ENCODE data around the gene TNRC6C.
"Not testable (repeated sequence)": the region's sequence is repeated elsewhere in the genome, so short reads cannot be mapped to it uniquely, and the experiment has no call there.

Gene TNRC6C

GRCh38 chr17:78075545-78075944 lies 117.0 kb downstream of the TNRC6C start:
- Mint-ChIP-seq H3K4me1 (ENCODE audit: low read depth) (no peaks in the 10 kb centered on the region), H3K27ac (peak overlapping the region; percentile 28), H3K4me3 (no peak overlapping the region), H3K36me3 (peaks cover 2% of the 10 kb centered on the region), H3K9me3 (ENCODE audit: low read depth) (no peaks in the 10 kb centered on the region), H3K27me3 (no peaks in the 10 kb centered on the region)

DNA sequence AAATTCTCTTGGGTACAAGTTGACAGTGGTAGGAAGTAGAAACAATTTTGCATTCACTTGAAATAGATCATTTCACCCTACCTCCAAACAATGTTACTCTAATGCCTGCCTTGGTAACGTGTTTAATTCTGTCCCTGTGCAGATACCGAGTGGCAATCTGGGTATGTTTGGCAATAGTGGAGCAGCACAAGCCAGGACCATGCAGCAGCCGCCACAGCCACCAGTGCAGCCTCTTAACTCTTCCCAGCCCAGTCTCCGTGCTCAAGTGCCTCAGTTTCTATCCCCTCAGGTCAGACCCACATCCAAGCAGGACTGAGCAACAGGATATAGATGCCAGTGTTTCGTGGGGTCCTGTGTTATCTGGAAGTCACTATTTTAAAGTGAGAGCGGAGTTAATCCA lies 120.8 kb downstream of the TNRC6C start:
- Mint-ChIP-seq H3K27me3 (no peaks in the 10 kb centered on the region), H3K4me1 (ENCODE audit: low read depth) (no peaks in the 10 kb centered on the region), H3K9me3 (ENCODE audit: low read depth) (no peaks in the 10 kb centered on the region), H3K4me3 (no peak overlapping the region), H3K36me3 (no peaks in the 10 kb centered on the region), H3K27ac (peak overlapping the region; percentile 41)

GRCh38 chr17:78081551-78081950 lies 123.0 kb downstream of the TNRC6C start:
- H3K9me3 Mint-ChIP-seq (ENCODE audit: low read depth): no peaks in the 10 kb centered on the region
- no peaks in the 10 kb centered on the region for H3K4me1 Mint-ChIP-seq (ENCODE audit: low read depth)
- peak overlapping the region; percentile 34 for H3K27ac Mint-ChIP-seq
- no peaks in the 10 kb centered on the region for H3K36me3 Mint-ChIP-seq
- H3K27me3 Mint-ChIP-seq: no peaks in the 10 kb centered on the region
- H3K4me3 Mint-ChIP-seq: no peak overlapping the region

- H3K9me3 Mint-ChIP-seq (ENCODE audit: low read depth); H3K27me3 Mint-ChIP-seq; H3K4me1 Mint-ChIP-seq (ENCODE audit: low read depth); H3K4me3 Mint-ChIP-seq; H3K36me3 Mint-ChIP-seq: not testable (repeated sequence)
- peak overlapping the region; percentile 34 for H3K27ac Mint-ChIP-seq
Measured at GRCh38 chr17:78082355-78082872, 123.9 kb downstream of the TNRC6C start.

DNA sequence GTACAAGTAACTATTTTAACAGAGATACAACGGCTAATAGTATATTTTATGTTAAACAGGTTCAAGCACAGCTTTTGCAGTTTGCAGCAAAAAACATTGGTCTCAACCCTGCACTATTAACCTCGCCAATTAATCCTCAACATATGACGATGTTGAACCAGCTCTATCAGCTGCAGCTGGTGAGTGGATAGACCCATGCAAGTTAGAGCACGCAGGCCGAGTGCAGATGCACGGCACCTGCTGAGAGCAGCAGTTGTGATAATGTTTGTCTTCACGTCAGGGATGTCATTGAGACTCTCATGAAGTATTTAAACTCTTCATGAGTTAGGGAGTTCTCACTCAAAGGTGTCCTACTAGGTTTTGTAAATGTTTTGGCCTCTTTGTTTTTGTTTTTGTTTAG lies 124.5 kb downstream of the TNRC6C start:
- peak overlapping the region; percentile 35 for H3K27ac Mint-ChIP-seq
- no peaks in the 10 kb centered on the region for H3K27me3 Mint-ChIP-seq
- H3K9me3 Mint-ChIP-seq (ENCODE audit: low read depth): no peaks in the 10 kb centered on the region
- no peaks in the 10 kb centered on the region for H3K4me1 Mint-ChIP-seq (ENCODE audit: low read depth)
- H3K36me3 Mint-ChIP-seq: no peaks in the 10 kb centered on the region
- H3K4me3 Mint-ChIP-seq: no peak overlapping the region

DNA sequence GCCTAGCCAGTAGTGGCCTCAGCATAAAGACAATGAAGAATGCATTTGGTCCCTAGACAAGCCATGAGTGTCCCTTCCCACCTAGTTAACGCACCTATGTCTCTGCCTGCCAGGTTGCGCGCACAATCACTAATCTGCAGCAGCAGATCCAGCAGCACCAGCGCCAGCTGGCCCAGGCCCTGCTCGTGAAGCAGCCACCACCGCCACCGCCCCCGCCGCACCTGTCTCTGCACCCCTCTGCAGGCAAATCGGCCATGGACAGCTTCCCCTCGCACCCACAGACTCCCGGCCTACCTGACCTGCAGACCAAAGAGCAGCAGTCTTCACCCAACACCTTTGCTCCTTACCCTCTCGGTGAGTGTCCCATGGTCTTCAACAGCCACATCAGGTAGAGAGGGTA lies 128.2 kb downstream of the TNRC6C start:
- H3K27me3 Mint-ChIP-seq: no peaks in the 10 kb centered on the region
- no peaks in the 10 kb centered on the region for H3K4me1 Mint-ChIP-seq (ENCODE audit: low read depth)
- H3K27ac Mint-ChIP-seq: peak overlapping the region; percentile 38
- no peaks in the 10 kb centered on the region for H3K9me3 Mint-ChIP-seq (ENCODE audit: low read depth)
- no peak overlapping the region for H3K4me3 Mint-ChIP-seq
- no peaks in the 10 kb centered on the region for H3K36me3 Mint-ChIP-seq

DNA sequence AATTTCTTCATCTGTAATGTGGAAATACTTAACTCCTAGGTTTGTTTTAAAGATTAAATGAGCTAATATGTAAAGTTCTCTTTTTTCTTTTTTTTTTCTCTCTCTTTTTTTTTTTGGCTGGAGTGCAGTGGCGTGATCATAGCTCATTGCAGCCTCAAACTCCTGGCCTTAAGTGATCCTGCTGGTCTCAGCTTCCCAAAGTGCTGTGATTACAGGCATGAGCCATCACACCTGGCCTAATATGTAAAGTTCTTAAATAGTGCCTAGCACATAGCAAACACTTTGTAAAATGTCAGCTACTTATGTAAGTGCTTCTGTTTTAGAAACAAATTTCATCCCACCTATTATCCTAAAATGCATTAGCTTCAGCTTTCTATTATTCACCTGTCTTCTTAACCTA lies 130.0 kb downstream of the TNRC6C start:
- peak overlapping the region; percentile 68 for H3K27ac Mint-ChIP-seq
- H3K4me1 Mint-ChIP-seq (ENCODE audit: low read depth): no peaks in the 10 kb centered on the region
- H3K36me3 Mint-ChIP-seq: no peaks in the 10 kb centered on the region
- H3K27me3 Mint-ChIP-seq: no peaks in the 10 kb centered on the region
- no peak overlapping the region for H3K4me3 Mint-ChIP-seq
- no peaks in the 10 kb centered on the region for H3K9me3 Mint-ChIP-seq (ENCODE audit: low read depth)

DNA sequence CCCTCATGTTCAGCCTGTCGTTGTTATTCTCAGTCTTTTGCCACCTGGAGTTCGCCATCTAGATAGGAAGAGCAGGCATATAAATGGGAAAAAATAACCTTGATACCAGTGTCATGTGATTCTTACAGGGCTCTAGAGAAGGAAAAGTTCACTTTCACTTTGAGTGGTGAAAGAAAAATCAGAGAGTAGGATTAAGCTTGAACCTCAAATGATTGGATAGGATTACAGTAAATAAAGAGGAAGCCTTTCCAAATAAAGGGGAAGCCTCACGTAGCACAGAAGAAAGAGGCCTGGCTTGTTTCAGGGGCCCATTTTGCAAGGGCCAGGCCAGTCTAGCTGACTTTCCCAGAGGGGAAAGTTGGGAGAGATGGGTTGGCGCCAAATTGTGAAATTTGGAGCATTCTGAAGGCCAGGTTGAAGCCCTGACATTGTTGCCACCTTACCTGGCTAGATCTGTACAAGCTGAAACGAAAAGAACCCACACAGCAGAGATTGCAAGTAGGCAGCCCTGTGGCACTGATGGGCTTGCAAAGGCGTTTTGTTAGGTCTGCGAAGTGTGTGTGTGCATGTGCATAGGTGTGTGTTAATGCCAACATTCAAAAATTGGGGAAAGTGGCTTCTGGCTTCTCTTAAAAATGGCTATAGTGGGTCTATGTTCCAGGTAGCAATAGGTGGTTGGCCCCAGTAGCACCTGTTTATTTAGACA lies 131.2 kb downstream of the TNRC6C start:
- no peaks in the 10 kb centered on the region for H3K36me3 Mint-ChIP-seq
- no peaks in the 10 kb centered on the region for H3K9me3 Mint-ChIP-seq (ENCODE audit: low read depth)
- peak overlapping the region; percentile 84 for H3K27ac Mint-ChIP-seq
- no peak overlapping the region for H3K4me3 Mint-ChIP-seq
- no peaks in the 10 kb centered on the region for H3K4me1 Mint-ChIP-seq (ENCODE audit: low read depth)
- H3K27me3 Mint-ChIP-seq: no peaks in the 10 kb centered on the region

GRCh38 chr17:78092794-78093324 lies 134.4 kb downstream of the TNRC6C start:
- Mint-ChIP-seq H3K27ac (no peak overlapping the region), H3K36me3 (no peaks in the 10 kb centered on the region)

DNA sequence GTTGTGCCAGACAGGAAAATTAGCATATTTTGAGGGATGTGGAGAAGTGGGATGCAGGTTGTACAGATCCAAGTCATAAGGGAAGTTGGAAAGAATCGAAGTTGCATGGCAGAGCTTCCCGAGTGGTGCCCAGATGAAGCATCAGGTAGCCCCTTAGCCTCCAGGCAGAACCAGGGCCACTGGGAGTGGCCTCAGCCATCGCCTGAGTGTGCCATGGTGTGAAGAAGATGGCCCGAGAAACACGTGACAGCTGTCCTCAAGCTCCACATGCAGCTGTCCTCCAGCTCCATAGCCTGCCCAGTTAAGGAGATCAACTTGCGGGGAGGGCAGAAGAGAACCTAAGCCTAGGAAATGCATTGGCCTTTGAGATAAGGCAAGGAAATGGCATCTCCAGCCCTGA lies 136.5 kb downstream of the TNRC6C start:
- Mint-ChIP-seq H3K27me3 (no peaks in the 10 kb centered on the region), H3K4me3 (no peak overlapping the region), H3K36me3 (peaks cover 3% of the 10 kb centered on the region), H3K9me3 (ENCODE audit: low read depth) (no peaks in the 10 kb centered on the region), H3K4me1 (ENCODE audit: low read depth) (no peaks in the 10 kb centered on the region), H3K27ac (peak overlapping the region; percentile 38)

More at GRCh38 chr17:78092794-78093324, 134.4 kb downstream of the TNRC6C start:
- Mint-ChIP-seq H3K4me3 (no peak overlapping the region), H3K9me3 (ENCODE audit: low read depth) (no peaks in the 10 kb centered on the region), H3K4me1 (ENCODE audit: low read depth) (no peaks in the 10 kb centered on the region), H3K27me3 (no peaks in the 10 kb centered on the region)

DNA sequence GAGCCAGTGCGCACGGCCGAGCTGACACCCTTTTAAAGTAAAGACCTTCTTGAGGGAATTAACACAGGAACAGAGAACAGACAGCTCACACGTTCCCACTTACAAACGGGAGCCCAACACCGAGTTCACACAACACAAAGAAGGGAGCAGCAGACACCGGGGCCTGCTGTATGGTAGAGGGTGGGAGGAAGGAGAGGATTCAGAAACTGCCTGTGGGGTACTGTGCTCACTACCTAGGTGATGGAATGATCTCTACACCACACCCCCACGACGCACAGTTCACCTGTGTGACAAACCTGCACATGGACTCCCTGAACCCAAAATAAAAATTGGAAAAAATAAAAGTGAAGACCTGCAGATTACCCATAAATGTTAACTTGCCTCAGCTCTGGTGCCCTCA lies 137.6 kb downstream of the TNRC6C start:
- no peaks in the 10 kb centered on the region for H3K4me1 Mint-ChIP-seq (ENCODE audit: low read depth)
- H3K9me3 Mint-ChIP-seq (ENCODE audit: low read depth): no peaks in the 10 kb centered on the region
- H3K27ac Mint-ChIP-seq: no peak overlapping the region
- H3K36me3 Mint-ChIP-seq: peaks cover 3% of the 10 kb centered on the region
- H3K4me3 Mint-ChIP-seq: no peak overlapping the region
- H3K27me3 Mint-ChIP-seq: no peaks in the 10 kb centered on the region

- H3K27ac Mint-ChIP-seq: peak overlapping the region; percentile 64
- H3K36me3 Mint-ChIP-seq: peaks cover 7% of the 10 kb centered on the region
- no peaks in the 10 kb centered on the region for H3K4me1 Mint-ChIP-seq (ENCODE audit: low read depth)
- no peak overlapping the region for H3K4me3 Mint-ChIP-seq
- H3K9me3 Mint-ChIP-seq (ENCODE audit: low read depth): no peaks in the 10 kb centered on the region
- H3K27me3 Mint-ChIP-seq: no peaks in the 10 kb centered on the region
Measured at GRCh38 chr17:78101112-78101511, 142.6 kb downstream of the TNRC6C start.

GRCh38 chr17:78101542-78101941 lies 143.0 kb downstream of the TNRC6C start:
- H3K36me3 Mint-ChIP-seq: peaks cover 7% of the 10 kb centered on the region
- H3K27ac Mint-ChIP-seq: peak overlapping the region; percentile 10
- no peaks in the 10 kb centered on the region for H3K27me3 Mint-ChIP-seq
- H3K4me3 Mint-ChIP-seq: no peak overlapping the region
- H3K9me3 Mint-ChIP-seq (ENCODE audit: low read depth): no peaks in the 10 kb centered on the region
- H3K4me1 Mint-ChIP-seq (ENCODE audit: low read depth): no peaks in the 10 kb centered on the region

- H3K27me3 Mint-ChIP-seq: no peaks in the 10 kb centered on the region
- H3K4me3 Mint-ChIP-seq: no peak overlapping the region
- no peaks in the 10 kb centered on the region for H3K9me3 Mint-ChIP-seq (ENCODE audit: low read depth)
- H3K36me3 Mint-ChIP-seq: peaks cover 7% of the 10 kb centered on the region
- no peak overlapping the region for H3K27ac Mint-ChIP-seq
- H3K4me1 Mint-ChIP-seq (ENCODE audit: low read depth): peaks cover 10% of the 10 kb centered on the region
Measured at GRCh38 chr17:78103311-78103710, 144.8 kb downstream of the TNRC6C start.

GRCh38 chr17:78104540-78104941 lies 146.0 kb downstream of the TNRC6C start:
- no peaks in the 10 kb centered on the region for H3K27me3 Mint-ChIP-seq
- peaks cover 5% of the 10 kb centered on the region for H3K36me3 Mint-ChIP-seq

DNA sequence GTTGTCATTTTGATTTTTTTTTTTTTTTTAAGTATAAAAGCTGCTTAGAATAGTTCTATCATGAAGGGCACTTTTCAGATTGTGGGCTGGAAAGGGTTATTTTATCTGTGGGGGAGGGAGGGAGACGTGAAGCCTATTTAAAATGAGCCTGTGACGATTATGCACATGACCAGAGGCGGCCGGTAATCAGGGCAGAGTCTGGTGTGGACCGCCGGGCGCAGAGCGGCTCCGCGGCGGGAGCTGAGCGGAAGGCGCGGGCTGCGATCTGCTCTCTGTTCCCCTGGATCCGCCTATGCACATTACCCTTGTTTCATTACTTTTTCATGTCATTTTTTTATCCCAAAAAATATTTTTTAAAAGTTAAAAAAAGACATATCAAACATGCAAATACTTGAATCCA lies 146.6 kb downstream of the TNRC6C start:
- Mint-ChIP-seq H3K27ac (no peak overlapping the region), H3K36me3 (peaks cover 3% of the 10 kb centered on the region), H3K27me3 (no peaks in the 10 kb centered on the region), H3K9me3 (ENCODE audit: low read depth) (no peaks in the 10 kb centered on the region), H3K4me1 (ENCODE audit: low read depth) (peaks cover 13% of the 10 kb centered on the region), H3K4me3 (no peak overlapping the region)

More at GRCh38 chr17:78104540-78104941, 146.0 kb downstream of the TNRC6C start:
- Mint-ChIP-seq H3K27ac (no peak overlapping the region), H3K4me1 (ENCODE audit: low read depth) (peaks cover 13% of the 10 kb centered on the region), H3K9me3 (ENCODE audit: low read depth) (no peaks in the 10 kb centered on the region), H3K4me3 (no peak overlapping the region)
